ENCODE data around the gene BPI.
"Not testable (repeated sequence)": the region's sequence is repeated elsewhere in the genome, so short reads cannot be mapped to it uniquely, and the experiment has no call there.

BPI gene

GRCh38 chr20:38307371-38308046 is 3.6 kb downstream of the BPI start:
- no peak for TF ChIP-seq CTCF (IDR thresholded peaks at IDR 0.05; ENCODE audit: control extremely low read depth, extremely low read depth, low read depth, missing control alignments)
- CTCF ChIA-PET: interaction anchor here (1.3 kb wide), 1 partner anchor 50 kb away, joined by 3 read pairs; no protein-coding TSS in a partner anchor
- DNase-seq (ENCODE audit: extremely low spot score): no peak
- POLR2A ChIA-PET: no interaction called here

GRCh38 chr20:38308047-38308438 is 4.1 kb downstream of the BPI start:
- POLR2A ChIA-PET: no interaction called here
- TF ChIP-seq CTCF (IDR thresholded peaks at IDR 0.05; ENCODE audit: control extremely low read depth, extremely low read depth, low read depth, missing control alignments): no peak
- CTCF ChIA-PET: interaction anchor here (1.3 kb wide), 1 partner anchor 50 kb away, joined by 3 read pairs; no protein-coding TSS in a partner anchor
- no peak for DNase-seq (ENCODE audit: extremely low spot score)

GRCh38 chr20:38308447-38308846 is 4.5 kb downstream of the BPI start:
- no peak for DNase-seq (ENCODE audit: extremely low spot score)
- CTCF ChIA-PET: no interaction called here
- POLR2A ChIA-PET: no interaction called here
- TF ChIP-seq CTCF (IDR thresholded peaks at IDR 0.05; ENCODE audit: control extremely low read depth, extremely low read depth, low read depth, missing control alignments): no peak

GRCh38 chr20:38311091-38311490 is 7.1 kb downstream of the BPI start:
- no peak for DNase-seq (ENCODE audit: extremely low spot score)
- TF ChIP-seq CTCF (IDR thresholded peaks at IDR 0.05; ENCODE audit: control extremely low read depth, extremely low read depth, low read depth, missing control alignments): no peak
- ChIA-PET CTCF (no interaction called here), POLR2A (no interaction called here)

- ChIA-PET CTCF (no interaction called here), POLR2A (no interaction called here)
- DNase-seq (ENCODE audit: extremely low spot score): no peak
- TF ChIP-seq CTCF (IDR thresholded peaks at IDR 0.05; ENCODE audit: control extremely low read depth, extremely low read depth, low read depth, missing control alignments): no peak
These were observed 7.5 kb downstream of the BPI start for GRCh38 chr20:38311491-38311890.

- DNase-seq (ENCODE audit: extremely low spot score): no peak
- no peak for TF ChIP-seq CTCF (IDR thresholded peaks at IDR 0.05; ENCODE audit: control extremely low read depth, extremely low read depth, low read depth, missing control alignments)
- POLR2A ChIA-PET: no interaction called here
- CTCF ChIA-PET: no interaction called here
These were observed 9.7 kb downstream of the BPI start for GRCh38 chr20:38313676-38314075.

GRCh38 chr20:38314350-38314749 is 10.4 kb downstream of the BPI start:
- POLR2A ChIA-PET; DNase-seq (ENCODE audit: extremely low spot score); CTCF ChIA-PET: not testable (repeated sequence)
